ENCODE data around the gene MSI2.
A peak's percentile ranks its signal among the peaks of the same experiment; 100 is the strongest.

Gene MSI2

GRCh38 chr17:57246257-57246656 is 10.1 kb upstream of the MSI2 start:
- DNase-seq (ENCODE audit: low read depth in 1 of 2, low spot score in 1 of 2), result no peak

- no peak for DNase-seq (ENCODE audit: low read depth in 1 of 2, low spot score in 1 of 2)
Observed at GRCh38 chr17:57247261-57247660, 9.1 kb upstream of the MSI2 start.

DNA sequence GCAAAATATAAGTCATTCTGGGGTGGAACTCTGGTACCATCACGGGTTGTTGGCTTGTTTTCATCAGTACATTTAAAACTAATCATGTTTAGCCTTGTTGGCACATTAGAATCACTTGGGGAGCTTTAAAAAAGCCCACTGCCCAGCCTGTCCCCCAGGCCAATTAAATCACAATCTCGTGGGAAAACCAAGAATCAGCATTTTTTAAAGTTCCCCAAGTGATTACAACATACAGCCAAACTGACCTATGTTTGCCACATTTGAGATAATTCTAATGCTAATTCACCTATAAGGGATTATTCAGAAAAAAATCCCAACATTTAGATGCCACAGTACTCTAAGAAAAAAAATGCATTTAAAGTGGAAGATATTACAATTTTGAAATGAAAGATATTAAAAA is 8.4 kb upstream of the MSI2 start:
- no peak for DNase-seq (ENCODE audit: low read depth in 1 of 2, low spot score in 1 of 2)

GRCh38 chr17:57249520-57249919 is 6.8 kb upstream of the MSI2 start:
- no peak for DNase-seq (ENCODE audit: low read depth in 1 of 2, low spot score in 1 of 2)

- DNase-seq (ENCODE audit: low read depth in 1 of 2, low spot score in 1 of 2), result no peak
Observed at GRCh38 chr17:57251211-57251787, 5.0 kb upstream of the MSI2 start.

DNA sequence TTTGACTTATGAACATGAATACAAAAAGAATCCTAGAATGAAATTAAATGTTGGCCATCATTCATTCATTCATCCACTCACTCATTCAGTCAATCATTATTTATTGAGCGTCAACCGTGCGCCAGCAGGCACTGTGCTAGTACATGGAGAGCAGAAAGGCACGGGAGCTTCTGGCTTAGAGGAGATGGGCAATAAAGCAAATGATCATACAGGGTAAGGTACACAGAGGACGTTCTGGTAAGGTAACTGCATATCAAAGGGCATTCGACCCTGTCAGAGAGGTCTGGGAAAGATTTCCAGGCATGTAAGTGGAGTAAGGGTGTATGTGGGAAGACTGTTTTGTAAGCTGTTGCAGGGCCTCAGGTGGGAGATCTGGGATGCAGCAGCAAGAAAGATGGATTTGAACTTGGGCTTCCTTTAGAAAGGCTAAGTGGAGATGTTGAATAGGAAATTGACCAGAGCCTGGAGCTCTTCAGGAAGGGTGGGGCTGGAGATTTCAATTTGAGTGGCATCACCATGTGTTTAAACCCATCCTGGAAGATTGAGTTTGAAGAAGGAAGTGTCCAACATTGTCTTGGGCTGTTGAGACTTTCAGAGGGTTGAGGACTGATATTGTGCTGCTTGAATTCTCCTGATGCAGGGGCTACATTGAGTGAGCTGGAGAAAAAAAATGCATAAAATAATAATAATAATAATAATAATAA is 2.8 kb upstream of the MSI2 start:
- DNase-seq (ENCODE audit: low read depth in 1 of 2, low spot score in 1 of 2), result no peak

GRCh38 chr17:57255182-57255775 is 1.0 kb upstream of the MSI2 start:
- DNase-seq (ENCODE audit: low read depth in 1 of 2, low spot score in 1 of 2), result no peak

DNA sequence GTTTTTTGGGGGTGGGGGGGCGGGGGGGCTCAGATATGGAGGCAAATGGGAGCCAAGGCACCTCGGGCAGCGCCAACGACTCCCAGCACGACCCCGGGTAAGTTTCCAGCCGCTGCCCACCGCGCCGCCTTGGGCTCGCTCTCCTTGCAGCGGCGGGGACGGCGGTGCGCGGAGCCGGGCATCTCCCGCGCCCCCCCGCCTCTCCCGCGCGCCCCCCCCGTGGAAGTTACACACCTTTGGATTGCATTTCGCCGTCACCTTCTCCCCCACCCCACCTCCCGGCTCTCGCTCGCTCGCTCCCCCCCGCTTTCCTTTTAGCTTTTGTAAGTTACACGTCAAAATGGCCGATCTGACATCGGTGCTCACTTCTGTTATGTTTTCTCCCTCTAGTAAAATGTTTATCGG is 387 bp downstream of the MSI2 start:
- peak in 1 of 2 donors; percentile 9 for DNase-seq (ENCODE audit: low read depth in 1 of 2, low spot score in 1 of 2)

GRCh38 chr17:57257195-57257894 is 1.0 kb downstream of the MSI2 start:
- DNase-seq (ENCODE audit: low read depth in 1 of 2, low spot score in 1 of 2), result no peak

- no peak for DNase-seq (ENCODE audit: low read depth in 1 of 2, low spot score in 1 of 2)
Observed at GRCh38 chr17:57257895-57258851, 1.9 kb downstream of the MSI2 start.

DNA sequence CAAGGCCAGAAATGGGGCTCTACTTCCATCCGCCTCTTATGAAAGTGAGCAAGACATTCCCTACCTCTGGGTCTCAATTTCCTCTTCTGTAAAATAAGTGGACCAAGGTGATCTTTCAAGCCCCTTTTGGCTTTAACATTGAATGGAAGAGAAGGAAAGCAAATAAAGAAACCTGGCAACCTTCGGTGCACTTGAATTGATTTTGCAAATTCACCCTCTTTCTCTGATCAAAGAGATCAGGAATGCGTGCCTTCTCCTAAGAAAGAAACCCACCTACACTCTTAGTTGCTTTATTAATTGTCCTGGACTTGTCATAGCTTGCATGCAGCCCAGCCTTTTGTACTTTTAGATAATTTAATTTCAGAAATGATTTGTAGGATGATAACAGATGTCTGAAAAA is 3.0 kb downstream of the MSI2 start:
- DNase-seq (ENCODE audit: low read depth in 1 of 2, low spot score in 1 of 2), result no peak

DNA sequence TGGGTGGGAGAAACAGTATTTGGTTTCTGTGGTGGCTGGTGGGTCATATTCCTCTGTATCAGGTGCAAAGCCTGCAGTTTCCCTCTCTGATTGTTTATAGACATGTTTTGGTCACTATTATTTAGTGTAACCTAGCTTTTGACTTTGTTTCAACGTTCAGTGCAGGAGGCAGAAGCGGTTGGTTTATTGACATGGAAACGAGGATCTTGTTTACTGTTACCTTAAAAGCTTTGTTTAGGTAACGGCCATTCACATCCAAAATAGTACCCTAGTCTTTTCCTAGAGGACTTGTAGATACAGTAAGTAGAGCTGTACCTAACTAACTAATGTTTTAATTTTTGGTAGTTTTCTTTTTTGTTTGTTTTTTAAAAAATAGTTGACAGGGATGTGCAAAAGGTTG is 3.5 kb downstream of the MSI2 start:
- no peak for DNase-seq (ENCODE audit: low read depth in 1 of 2, low spot score in 1 of 2)

DNA sequence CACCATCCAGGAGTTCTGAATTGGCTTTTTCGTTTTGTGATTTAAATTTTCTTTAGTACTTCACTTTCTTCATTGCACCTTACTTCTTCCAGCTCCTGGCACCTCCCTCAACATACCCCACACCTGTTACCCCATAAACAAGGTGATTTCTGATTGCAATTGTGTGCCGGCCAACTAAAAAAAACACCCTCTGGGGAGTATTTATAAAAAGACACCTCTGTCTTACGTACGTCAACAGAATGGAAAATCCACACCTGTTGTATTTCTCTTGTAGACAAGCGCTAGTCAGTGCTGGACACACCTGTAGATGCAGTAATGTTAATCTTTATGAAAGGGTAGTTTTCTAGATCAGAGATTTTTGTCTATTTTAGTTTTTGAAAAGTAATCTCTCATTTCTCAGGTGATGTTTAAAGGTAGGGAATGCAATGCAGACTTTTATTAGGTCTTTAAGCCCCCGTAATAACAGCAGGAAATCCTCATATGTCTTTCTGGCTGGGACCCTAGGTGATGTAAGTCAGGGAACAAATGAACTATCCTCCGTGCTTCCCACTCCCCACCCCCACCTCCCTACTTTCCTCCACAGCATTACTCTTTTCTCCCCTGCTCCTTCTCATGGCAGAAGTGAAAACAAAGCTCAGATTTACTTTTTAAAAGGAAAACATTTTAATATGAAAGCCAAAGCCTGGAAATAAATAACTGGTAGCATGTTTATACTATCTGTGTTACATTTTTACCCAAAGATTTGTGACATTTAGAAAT is 4.2 kb downstream of the MSI2 start:
- no peak for DNase-seq (ENCODE audit: low read depth in 1 of 2, low spot score in 1 of 2)

GRCh38 chr17:57261084-57261461 is 4.8 kb downstream of the MSI2 start:
- no peak for DNase-seq (ENCODE audit: low read depth in 1 of 2, low spot score in 1 of 2)

DNA sequence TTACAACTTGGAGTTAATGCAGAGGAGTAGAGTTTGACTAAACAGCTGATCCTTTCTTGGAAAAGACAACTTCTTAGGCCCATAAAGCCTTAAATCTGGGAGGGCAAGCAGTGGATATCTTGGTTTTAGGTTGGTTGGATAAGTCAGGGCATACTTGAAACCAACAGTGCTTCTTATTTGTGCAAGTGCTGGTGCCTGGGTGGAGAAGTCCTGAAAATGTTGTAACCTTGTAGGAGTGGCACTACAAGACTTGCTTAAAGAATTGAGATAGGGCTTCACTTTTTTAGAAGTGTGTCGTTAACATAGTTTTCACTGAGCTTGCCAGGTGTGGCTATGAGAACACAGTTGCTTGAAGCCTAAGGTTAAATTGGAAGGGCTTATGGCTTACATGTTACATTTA is 6.2 kb downstream of the MSI2 start:
- no peak for DNase-seq (ENCODE audit: low read depth in 1 of 2, low spot score in 1 of 2)

- no peak for DNase-seq (ENCODE audit: low read depth in 1 of 2, low spot score in 1 of 2)
Observed at GRCh38 chr17:57264250-57264649, 7.9 kb downstream of the MSI2 start.

- no peak for DNase-seq (ENCODE audit: low read depth in 1 of 2, low spot score in 1 of 2)
Observed at GRCh38 chr17:57264776-57265175, 8.5 kb downstream of the MSI2 start.

DNA sequence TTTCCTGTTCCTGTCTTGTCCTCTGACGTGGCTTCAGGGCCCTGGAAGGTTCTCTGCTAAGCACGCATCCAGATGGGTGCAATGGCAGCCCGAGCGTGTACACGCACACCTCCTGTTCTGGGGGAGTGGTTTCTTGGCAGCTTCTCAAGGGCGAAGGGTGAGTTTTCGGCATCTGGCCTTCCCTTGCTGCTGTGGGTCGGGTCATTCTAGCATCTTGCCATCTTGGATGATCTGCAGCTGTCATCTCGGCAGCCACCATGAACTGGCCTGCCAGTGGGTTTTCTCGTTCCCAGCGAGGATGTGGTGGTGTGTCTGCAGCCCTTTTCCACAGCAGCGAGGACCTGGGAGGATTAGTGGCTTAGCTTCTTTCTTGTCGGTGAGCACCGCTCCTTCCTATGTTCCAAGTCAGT is 10.6 kb downstream of the MSI2 start:
- DNase-seq (ENCODE audit: low read depth in 1 of 2, low spot score in 1 of 2), result no peak

GRCh38 chr17:57268181-57268580 is 11.9 kb downstream of the MSI2 start:
- no peak for DNase-seq (ENCODE audit: low read depth in 1 of 2, low spot score in 1 of 2)

DNA sequence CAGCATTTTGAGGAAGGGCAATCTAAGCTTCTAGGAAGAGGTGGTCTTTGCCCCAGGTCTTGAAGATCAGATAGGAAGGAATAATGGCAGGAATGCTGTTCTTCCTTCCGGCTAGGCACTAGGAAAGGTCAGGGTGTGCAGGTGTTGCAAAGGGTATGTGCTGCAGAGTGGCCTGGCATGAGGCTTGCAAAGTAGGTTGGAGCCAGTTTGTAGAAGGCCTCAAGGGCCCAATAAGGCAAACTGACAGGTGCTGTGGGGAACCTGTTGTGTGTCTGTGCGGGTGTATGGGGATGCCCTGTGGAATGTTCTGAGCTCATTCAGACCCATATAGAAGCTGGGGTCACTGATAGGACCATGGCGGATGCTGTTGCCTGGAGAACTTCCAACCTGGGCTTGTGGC is 12.7 kb downstream of the MSI2 start:
- DNase-seq (ENCODE audit: low read depth in 1 of 2, low spot score in 1 of 2), result no peak

Data from activated CD4-positive, alpha-beta T cell treated with anti-CD3 and anti-CD28 coated beads, Interleukin-2, amount 50 U/mL, for 24 hours (primary cell).